Ascending aorta (tissue), 2 donors: ENCODE measurements around the gene GSS. TPM values are rescaled to one million over a fixed set of nuclear protein-coding genes. Genes with fewer than 3 reads are reported as not detected.

Experiments used
- DNase-seq, 2 donors: peaks; one replicate each; pipeline ENCODE4 v3.0.0-alpha.2; 2019; ENCODE audit warnings: low spot score in 2 of 2
- H3K27ac ChIP-seq, 2 donors: fragments of 200-600 bp; sonication (generic); one replicate each; pipeline ENCODE4 v1.5.1; 2016 to 2017; ENCODE audit warnings: mild to moderate bottlenecking in 1 of 2
- H3K27me3 ChIP-seq: fragments of 200-600 bp; sonication (generic); one replicate; pipeline ENCODE4 v1.5.1; 2017
- H3K36me3 ChIP-seq, 2 donors: fragments of 200-600 bp; sonication (generic); one replicate each; pipeline ENCODE4 v1.5.1; 2016
- H3K4me1 ChIP-seq, 2 donors: fragments of 200-600 bp; sonication (generic); one replicate each; pipeline ENCODE4 v1.5.1; 2016 to 2017; ENCODE audit warnings: mild to moderate bottlenecking in 1 of 2
- H3K4me3 ChIP-seq, 2 donors: fragments of 200-600 bp; sonication (generic); one replicate each; pipeline ENCODE4 v1.5.1; 2016 to 2017; ENCODE audit warnings: mild to moderate bottlenecking in 1 of 2
- H3K9me3 ChIP-seq, 2 donors: fragments of 200-600 bp; sonication (generic); one replicate each; pipeline ENCODE4 v1.5.1; 2016
- CTCF ChIP-seq, 3 experiments: fragments of 200-600 bp in 2 of 3; fragments of 450-650 bp in 1 of 3; sonication (generic) in 2 of 3; IDR thresholded peaks; one replicate each; pipeline ENCODE4 v1.5.1; 2016 to 2019; ENCODE audit warnings: antibody characterized with exemption in 3 of 3, mild to moderate bottlenecking in 1 of 3, moderate library complexity in 1 of 3
- intact Hi-C: fragments of 100-400 bp; cut with DNase I; formaldehyde crosslinking; loops from one replicate; pipeline ENCODE4 v1.15.1; 2023
- total RNA-seq: library from RNA; depleted of rRNA; stranded (reverse); fragments of >200 nt; gene quantifications from one replicate; pipeline ENCODE4 v1.1.0, GENCODE V29; 2016

Gene GSS
- total RNA-seq, 1 donor from 2014 or later = 40.7 TPM

- H3K27me3 ChIP-seq = no peaks in the 10 kb centered on the region
- no peak for TF ChIP-seq CTCF (IDR thresholded peaks at IDR 0.05)
- H3K9me3 ChIP-seq = no peaks in the 10 kb centered on the region
- no peak overlapping the region for H3K27ac ChIP-seq
- no peak for DNase-seq
- no peaks in the 10 kb centered on the region for H3K4me1 ChIP-seq
- H3K36me3 ChIP-seq = peaks cover 17 to 59% of the 10 kb centered on the region in 2 donors
- intact Hi-C loops = no loop called here
- H3K4me3 ChIP-seq = no peak overlapping the region
Observed at GRCh38 chr20:34940081-34940481, 15.5 kb downstream of the GSS start.

- H3K27me3 ChIP-seq = no peaks in the 10 kb centered on the region
- H3K4me1 ChIP-seq = no peaks in the 10 kb centered on the region
- peaks cover 21 to 48% of the 10 kb centered on the region in 2 donors for H3K36me3 ChIP-seq
- no peaks in the 10 kb centered on the region for H3K9me3 ChIP-seq
- intact Hi-C loops = no loop called here
- TF ChIP-seq CTCF (IDR thresholded peaks at IDR 0.05) = no peak
- DNase-seq = no peak
- H3K4me3 ChIP-seq = no peak overlapping the region
- H3K27ac ChIP-seq = peak overlapping the region in 1 of 2 donors; percentile 4
Observed at GRCh38 chr20:34938466-34939163, 17.0 kb downstream of the GSS start.

- Histone ChIP-seq H3K4me3 (no peak overlapping the region), H3K9me3 (no peaks in the 10 kb centered on the region), H3K4me1 (peaks cover 0 to 3% of the 10 kb centered on the region in 2 donors), H3K27me3 (no peaks in the 10 kb centered on the region), H3K36me3 (peaks cover 37 to 60% of the 10 kb centered on the region in 2 donors), H3K27ac (no peak overlapping the region)
- intact Hi-C loops = no loop called here
- DNase-seq = no peak
- TF ChIP-seq CTCF (IDR thresholded peaks at IDR 0.05) = no peak
Observed at GRCh38 chr20:34931771-34932170, 23.8 kb downstream of the GSS start.

- H3K4me1 ChIP-seq = peaks cover 0 to 5% of the 10 kb centered on the region in 2 donors
- intact Hi-C loops = no loop called here
- H3K4me3 ChIP-seq = no peak overlapping the region
- H3K27ac ChIP-seq = no peak overlapping the region
- TF ChIP-seq CTCF (IDR thresholded peaks at IDR 0.05) = no peak
- no peak for DNase-seq
- no peaks in the 10 kb centered on the region for H3K27me3 ChIP-seq
- H3K9me3 ChIP-seq = no peaks in the 10 kb centered on the region
- H3K36me3 ChIP-seq = peaks cover 45 to 73% of the 10 kb centered on the region in 2 donors
Observed at GRCh38 chr20:34928411-34928810, 27.2 kb downstream of the GSS start.

- H3K9me3 ChIP-seq = no peaks in the 10 kb centered on the region
- peaks cover 0 to 11% of the 10 kb centered on the region in 2 donors for H3K4me1 ChIP-seq
- intact Hi-C loops = no loop called here
- peaks cover 48 to 76% of the 10 kb centered on the region in 2 donors for H3K36me3 ChIP-seq
- no peaks in the 10 kb centered on the region for H3K27me3 ChIP-seq
- no peak for TF ChIP-seq CTCF (IDR thresholded peaks at IDR 0.05)
- H3K27ac ChIP-seq = peak overlapping the region; percentile 45 to 63
- no peak for DNase-seq
- no peak overlapping the region for H3K4me3 ChIP-seq
Observed at GRCh38 chr20:34927736-34928135, 27.9 kb downstream of the GSS start.
